Measurements from ENCODE around the gene SLC2A9.
"Not testable (repeated sequence)": the region's sequence is repeated elsewhere in the genome, so short reads cannot be mapped to it uniquely, and the experiment has no call there.

DNA sequence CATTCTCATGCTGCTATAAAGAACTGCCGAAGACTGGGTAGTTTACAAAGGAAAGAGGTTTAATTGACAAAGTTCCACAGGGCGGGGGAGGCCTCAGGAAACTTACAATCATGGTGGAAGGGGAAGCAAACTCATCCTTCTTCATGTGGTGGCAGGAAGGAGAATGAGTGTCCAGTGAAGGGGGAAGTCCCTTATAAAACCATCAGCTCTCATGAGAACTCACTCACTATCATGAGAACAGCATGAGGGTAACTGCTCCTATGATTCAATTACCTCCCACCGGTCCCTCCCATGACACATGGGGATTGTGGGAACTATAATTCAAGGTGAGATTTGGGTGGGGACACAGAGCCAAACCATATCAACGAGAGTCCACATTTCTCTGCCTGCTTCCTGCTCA, 120.7 kb downstream of the SLC2A9 start:
- TF ChIP-seq POLR2AphosphoS5, POLR2A (IDR thresholded peaks at IDR 0.05): not testable (repeated sequence)
